Activated CD4-positive, CD25-positive, alpha-beta regulatory T cell treated with anti-CD3 and anti-CD28 coated beads, Interleukin-2, amount 50 U/mL, for 72 hours (primary cell): ENCODE data around the gene ABHD14A.

Source experiments
- DNase-seq: peaks from one replicate; pipeline ENCODE4 v3.0.0; 2021

The ABHD14A gene

GRCh38 chr3:51998774-51999173 lies 23.9 kb downstream of the ABHD14A start:
- no peak for DNase-seq

- no peak for DNase-seq
Measured at GRCh38 chr3:51999846-52000245, 25.0 kb downstream of the ABHD14A start.

- DNase-seq: peak; percentile 81
Measured at GRCh38 chr3:52001443-52001974, 26.6 kb downstream of the ABHD14A start.

GRCh38 chr3:52002748-52003147 lies 27.9 kb downstream of the ABHD14A start:
- no peak for DNase-seq

GRCh38 chr3:52004163-52004787 lies 29.4 kb downstream of the ABHD14A start:
- DNase-seq: no peak

GRCh38 chr3:52004906-52005395 lies 30.1 kb downstream of the ABHD14A start:
- DNase-seq: no peak

- no peak for DNase-seq
Measured at GRCh38 chr3:52005571-52005986, 30.7 kb downstream of the ABHD14A start.

GRCh38 chr3:52006017-52006819 lies 31.4 kb downstream of the ABHD14A start:
- no peak for DNase-seq

GRCh38 chr3:52006820-52007133 lies 31.9 kb downstream of the ABHD14A start:
- DNase-seq: no peak

- DNase-seq: no peak
Measured at GRCh38 chr3:52007291-52007690, 32.4 kb downstream of the ABHD14A start.

- DNase-seq: no peak
Measured at GRCh38 chr3:52010431-52010830, 35.6 kb downstream of the ABHD14A start.

- no peak for DNase-seq
Measured at GRCh38 chr3:52012699-52013098, 37.8 kb downstream of the ABHD14A start.

DNA sequence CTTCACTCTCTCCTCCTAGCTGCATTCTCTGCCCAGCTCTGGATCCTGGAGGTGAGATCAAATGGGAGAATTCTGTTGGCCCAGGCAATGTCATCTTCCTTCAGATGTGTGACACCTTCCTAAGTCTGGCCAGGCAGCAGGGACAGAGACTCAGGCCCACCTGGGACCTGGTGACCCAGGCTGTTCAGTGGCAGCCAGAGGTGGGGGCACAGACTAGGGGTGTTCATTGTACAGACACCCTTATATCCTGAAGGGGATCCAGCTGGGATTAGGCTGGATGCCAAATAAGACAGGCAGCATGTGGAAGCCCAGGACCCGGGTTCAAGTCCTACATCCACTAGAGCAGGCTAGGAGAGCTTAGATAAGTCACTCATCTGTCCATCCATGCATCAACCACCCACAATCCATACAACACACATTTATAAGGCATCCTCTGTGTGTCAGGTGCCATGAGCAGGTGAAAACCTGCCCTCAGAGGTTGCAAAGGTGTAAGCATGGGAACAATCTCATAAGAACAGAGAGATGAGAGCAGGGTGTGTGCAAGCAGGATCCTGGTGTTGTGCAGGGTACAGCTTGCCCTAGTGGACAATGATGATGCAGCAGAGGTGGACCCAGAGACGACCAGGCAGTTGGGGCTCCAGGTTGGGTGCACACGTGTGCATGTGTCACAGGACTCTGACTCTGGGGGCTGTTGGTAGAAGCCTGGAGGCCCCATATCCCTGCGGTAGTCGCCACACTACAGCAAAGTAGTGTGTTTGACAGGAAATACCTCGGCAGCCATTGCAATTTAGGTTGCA lies 39.1 kb downstream of the ABHD14A start:
- DNase-seq: no peak

DNA sequence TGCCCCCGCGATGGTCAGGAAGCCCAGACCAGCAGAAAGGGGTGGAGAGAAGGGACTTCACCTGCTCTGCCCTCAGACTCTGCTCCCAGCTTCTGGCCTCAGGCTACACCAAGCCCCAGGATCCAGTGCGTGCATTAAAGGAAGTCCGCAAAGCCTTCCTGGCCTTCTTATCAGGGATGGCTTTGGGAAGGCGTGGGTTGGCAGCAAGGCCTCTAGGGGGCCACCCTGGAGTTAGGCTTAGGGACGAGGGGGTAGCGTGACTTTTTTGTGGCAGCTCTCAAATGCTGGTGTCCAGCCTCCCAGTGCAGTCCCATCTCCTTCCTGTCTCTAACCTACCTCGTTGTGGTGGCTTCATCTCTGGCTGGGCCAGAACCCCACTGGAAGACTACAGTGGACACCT lies 39.7 kb downstream of the ABHD14A start:
- DNase-seq: no peak

DNA sequence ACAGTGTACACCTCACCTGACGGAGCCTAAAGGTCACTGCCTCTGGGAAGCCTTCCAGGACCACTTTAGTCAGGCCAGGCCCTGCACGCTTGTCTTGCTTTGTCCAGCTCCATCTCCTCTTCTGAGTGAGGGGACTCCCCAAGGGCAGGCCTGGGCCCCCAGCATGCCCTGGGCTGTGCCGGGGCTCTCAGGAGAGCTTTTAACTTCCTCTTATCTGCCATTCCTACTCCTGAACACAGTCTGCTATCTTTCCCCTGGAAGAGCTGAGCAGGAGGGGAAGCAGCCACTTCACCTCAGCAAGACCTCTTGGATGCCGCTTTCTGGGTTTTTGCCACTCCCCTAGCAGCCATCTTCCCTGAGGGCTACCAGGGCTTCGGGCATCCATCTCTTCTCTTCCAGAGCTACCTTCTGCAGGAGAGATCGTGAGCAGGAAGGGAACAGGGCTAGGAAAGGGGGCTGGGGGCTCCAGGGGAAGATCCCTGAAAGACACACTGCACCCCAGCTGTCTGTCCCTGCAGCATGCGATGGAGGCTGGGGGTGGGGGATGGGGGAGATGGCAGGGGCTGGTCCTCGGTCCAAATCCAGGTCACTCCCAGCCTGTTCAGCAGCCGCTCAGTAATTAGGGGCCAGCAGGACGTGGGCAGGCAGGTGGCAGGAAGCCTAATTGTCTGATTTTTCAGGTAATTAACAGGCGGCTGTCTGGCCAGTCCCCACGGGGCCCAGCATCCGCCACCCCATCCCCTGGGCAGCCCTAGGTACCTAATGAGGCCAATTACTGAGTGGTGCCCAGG lies 40.8 kb downstream of the ABHD14A start:
- DNase-seq: no peak

GRCh38 chr3:52017586-52017985 lies 42.7 kb downstream of the ABHD14A start:
- no peak for DNase-seq

- DNase-seq: no peak
Measured at GRCh38 chr3:52018319-52019000, 43.6 kb downstream of the ABHD14A start.

DNA sequence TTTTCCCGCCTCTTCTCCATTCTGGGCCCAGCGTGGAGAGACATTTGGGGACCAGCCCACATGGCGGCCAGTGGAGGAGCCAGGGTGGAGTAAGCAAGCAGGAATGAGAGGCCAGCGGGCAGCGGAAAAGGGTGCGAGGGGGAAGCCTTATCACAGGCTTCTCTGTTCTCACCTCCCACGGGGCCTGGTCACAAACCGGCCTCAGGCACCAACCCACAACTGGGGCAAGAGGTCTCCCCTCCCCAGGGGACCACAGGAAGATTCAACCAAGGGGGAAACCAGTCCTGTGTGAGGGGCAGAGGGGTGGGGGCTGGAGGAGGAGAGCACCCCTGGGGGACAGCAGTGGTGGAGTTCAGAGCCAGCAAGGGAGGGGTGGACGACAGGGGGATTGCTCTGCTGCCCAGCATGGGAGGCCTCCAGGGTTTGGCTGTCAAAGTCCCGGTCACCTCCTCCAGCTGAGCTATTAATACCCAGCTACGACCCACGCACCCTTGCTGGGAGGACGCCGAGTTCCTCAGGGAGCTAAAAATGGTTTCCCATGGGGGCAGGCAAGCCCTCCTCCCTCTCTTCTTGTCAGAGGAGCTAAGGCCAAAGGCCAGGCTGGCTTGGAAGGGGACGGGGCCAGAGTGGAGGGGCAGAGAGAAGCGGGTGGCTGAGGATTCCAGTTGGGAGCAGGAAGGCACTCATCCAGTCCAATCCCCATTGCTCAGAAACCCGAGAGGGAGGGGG lies 44.7 kb downstream of the ABHD14A start:
- DNase-seq: no peak

DNA sequence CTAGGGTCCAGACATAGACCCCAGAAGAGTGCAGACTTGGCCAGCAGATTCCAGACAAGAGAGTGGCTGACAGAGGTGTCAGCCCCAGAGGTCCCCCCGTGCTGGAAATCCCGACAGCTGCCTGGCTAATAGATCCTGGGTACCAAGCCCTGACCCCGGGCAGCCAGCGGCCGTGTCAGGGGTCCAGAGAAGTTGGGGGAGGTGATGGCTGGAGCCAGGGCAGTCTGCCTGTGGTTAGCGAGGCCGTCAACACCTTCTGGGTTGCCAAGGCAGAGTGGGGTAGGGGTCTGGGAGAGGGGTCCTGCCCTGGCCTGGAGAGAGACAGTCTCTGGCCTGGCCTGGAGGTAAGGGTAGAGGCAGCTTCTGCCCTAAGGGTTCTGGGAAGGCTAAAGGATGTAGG lies 45.9 kb downstream of the ABHD14A start:
- no peak for DNase-seq

DNA sequence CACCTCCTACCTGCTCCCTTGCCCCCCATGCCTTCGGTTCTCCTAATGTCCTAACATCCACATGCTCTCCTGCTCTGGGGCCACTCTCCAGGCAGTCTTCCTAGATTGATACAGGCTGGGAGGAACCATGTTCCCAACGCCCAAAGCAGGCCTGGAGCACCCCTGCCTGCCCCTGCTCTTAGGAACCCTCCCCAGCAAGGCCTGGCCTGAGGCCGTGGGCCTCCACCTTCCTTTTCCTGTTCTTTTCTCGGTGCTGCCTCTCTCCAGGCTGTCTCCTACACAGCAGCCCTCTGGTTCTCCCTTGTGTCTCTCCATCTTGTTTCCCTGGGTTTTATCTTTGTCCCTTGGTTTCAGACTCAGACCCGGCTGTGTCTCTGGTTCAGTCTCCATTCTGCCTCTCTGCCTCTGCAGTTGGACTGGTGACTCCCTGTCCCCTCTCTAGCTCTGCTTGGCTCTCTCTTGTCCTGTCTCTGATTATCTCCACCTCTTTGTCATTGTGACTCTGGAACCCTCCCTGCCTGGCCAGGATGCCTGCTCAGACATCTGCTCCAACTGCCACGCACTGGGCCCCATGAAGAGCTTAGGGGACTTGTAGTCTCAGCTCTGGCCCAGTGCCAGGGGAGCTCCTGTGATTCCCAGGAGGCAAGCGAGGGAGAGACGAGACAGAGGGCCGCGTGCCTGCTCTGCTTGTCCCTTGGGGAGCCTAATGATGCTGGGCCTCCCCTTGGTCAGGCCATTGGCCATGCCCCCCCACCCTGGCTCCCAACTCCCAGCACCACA lies 46.8 kb downstream of the ABHD14A start:
- DNase-seq: no peak
